Umbilical cord (tissue), 2 donors: ENCODE results near the gene MMP1. TPM values are rescaled to one million over a fixed set of nuclear protein-coding genes. Genes with fewer than 3 reads are reported as not detected.

Source experiments
- DNase-seq: peaks from one replicate; pipeline ENCODE4 v3.0.0-alpha.2; 2015; ENCODE audit warnings: low spot score
- total RNA-seq: library from RNA; depleted of rRNA; stranded (reverse); fragments of >200 nt; gene quantifications from one replicate; pipeline ENCODE4 v1.2.3, GENCODE V29; 2014; ENCODE audit warnings: low replicate concordance; ENCODE audit not compliant: insufficient read depth

Gene MMP1
- total RNA-seq = not detected

GRCh38 chr11:102798012-102798746 lies at the start of gene MMP1:
Gene MMP1, minus strand, starts transcription at chr11:102798160. Its CDS starts 68 bp downstream, at chr11:102798092.
- DNase-seq = no peak

- no peak for DNase-seq
Observed at GRCh38 chr11:102846292-102846691, 48.3 kb upstream of the MMP1 start.

- DNase-seq = no peak
Observed at GRCh38 chr11:102843489-102843888, 45.5 kb upstream of the MMP1 start, which contains the start of gene MMP3. Gene MMP3, minus strand, starts transcription at chr11:102843609. Its CDS starts 63 bp downstream, at chr11:102843546.

- DNase-seq = no peak
Observed at GRCh38 chr11:102842930-102843329, 45.0 kb upstream of the MMP1 start.

- DNase-seq = no peak
Observed at GRCh38 chr11:102840018-102840417, 42.1 kb upstream of the MMP1 start.

- no peak for DNase-seq
Observed at GRCh38 chr11:102837646-102838045, 39.7 kb upstream of the MMP1 start.

- no peak for DNase-seq
Observed at GRCh38 chr11:102837156-102837555, 39.2 kb upstream of the MMP1 start.

GRCh38 chr11:102836290-102836875 lies 38.4 kb upstream of the MMP1 start:
- peak; percentile 35 for DNase-seq

GRCh38 chr11:102833731-102834130 lies 35.8 kb upstream of the MMP1 start:
- DNase-seq = no peak

- DNase-seq = no peak
Observed at GRCh38 chr11:102832612-102833011, 34.7 kb upstream of the MMP1 start.

GRCh38 chr11:102831489-102832440 lies 33.8 kb upstream of the MMP1 start:
- DNase-seq = peak; percentile 57

- no peak for DNase-seq
Observed at GRCh38 chr11:102831128-102831488, 33.1 kb upstream of the MMP1 start.

GRCh38 chr11:102830001-102830727 lies 32.2 kb upstream of the MMP1 start:
- DNase-seq = no peak

GRCh38 chr11:102829316-102830000 lies 31.5 kb upstream of the MMP1 start:
- DNase-seq = no peak

GRCh38 chr11:102824556-102824955 lies 26.6 kb upstream of the MMP1 start:
- no peak for DNase-seq

- no peak for DNase-seq
Observed at GRCh38 chr11:102819491-102819890, 21.5 kb upstream of the MMP1 start.

- no peak for DNase-seq
Observed at GRCh38 chr11:102813484-102813883, 15.5 kb upstream of the MMP1 start.

GRCh38 chr11:102812188-102812587 lies 14.2 kb upstream of the MMP1 start:
- DNase-seq = no peak

- DNase-seq = no peak
Observed at GRCh38 chr11:102810950-102811660, 13.1 kb upstream of the MMP1 start.

- no peak for DNase-seq
Observed at GRCh38 chr11:102809971-102810370, 12.0 kb upstream of the MMP1 start.
